Sigmoid colon (tissue), 4 donors: ENCODE results near the gene GREB1L.

ENCODE experiments used
- POLR2AphosphoS5 ChIP-seq, 4 donors: sonication (generic); formaldehyde crosslinking; IDR thresholded peaks; one replicate each; pipeline ENCODE4 v1.6.1; 2017; ENCODE audit warnings: antibody characterized with exemption in 4 of 4
- TF ChIP-seq, protein P1 (sequence below), 4 experiments: fragments of 450-650 bp in 3 of 4; fragments of 200-600 bp in 1 of 4; IDR thresholded peaks; one replicate each; pipeline ENCODE4 v1.5.1; 2016 to 2019; ENCODE audit warnings: antibody characterized with exemption in 4 of 4, mild to moderate bottlenecking in 3 of 4, moderate library complexity in 2 of 4

GRCh38 chr18:21306368-21306767 lies 64.3 kb downstream of the GREB1L start:
- TF ChIP-seq, protein P1, sequence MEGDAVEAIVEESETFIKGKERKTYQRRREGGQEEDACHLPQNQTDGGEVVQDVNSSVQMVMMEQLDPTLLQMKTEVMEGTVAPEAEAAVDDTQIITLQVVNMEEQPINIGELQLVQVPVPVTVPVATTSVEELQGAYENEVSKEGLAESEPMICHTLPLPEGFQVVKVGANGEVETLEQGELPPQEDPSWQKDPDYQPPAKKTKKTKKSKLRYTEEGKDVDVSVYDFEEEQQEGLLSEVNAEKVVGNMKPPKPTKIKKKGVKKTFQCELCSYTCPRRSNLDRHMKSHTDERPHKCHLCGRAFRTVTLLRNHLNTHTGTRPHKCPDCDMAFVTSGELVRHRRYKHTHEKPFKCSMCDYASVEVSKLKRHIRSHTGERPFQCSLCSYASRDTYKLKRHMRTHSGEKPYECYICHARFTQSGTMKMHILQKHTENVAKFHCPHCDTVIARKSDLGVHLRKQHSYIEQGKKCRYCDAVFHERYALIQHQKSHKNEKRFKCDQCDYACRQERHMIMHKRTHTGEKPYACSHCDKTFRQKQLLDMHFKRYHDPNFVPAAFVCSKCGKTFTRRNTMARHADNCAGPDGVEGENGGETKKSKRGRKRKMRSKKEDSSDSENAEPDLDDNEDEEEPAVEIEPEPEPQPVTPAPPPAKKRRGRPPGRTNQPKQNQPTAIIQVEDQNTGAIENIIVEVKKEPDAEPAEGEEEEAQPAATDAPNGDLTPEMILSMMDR (IDR thresholded peaks at IDR 0.05), result no peak
- no peak for TF ChIP-seq POLR2AphosphoS5 (IDR thresholded peaks at IDR 0.05)
